ENCODE data around the gene ANKRD34A.

The ANKRD34A gene

DNA sequence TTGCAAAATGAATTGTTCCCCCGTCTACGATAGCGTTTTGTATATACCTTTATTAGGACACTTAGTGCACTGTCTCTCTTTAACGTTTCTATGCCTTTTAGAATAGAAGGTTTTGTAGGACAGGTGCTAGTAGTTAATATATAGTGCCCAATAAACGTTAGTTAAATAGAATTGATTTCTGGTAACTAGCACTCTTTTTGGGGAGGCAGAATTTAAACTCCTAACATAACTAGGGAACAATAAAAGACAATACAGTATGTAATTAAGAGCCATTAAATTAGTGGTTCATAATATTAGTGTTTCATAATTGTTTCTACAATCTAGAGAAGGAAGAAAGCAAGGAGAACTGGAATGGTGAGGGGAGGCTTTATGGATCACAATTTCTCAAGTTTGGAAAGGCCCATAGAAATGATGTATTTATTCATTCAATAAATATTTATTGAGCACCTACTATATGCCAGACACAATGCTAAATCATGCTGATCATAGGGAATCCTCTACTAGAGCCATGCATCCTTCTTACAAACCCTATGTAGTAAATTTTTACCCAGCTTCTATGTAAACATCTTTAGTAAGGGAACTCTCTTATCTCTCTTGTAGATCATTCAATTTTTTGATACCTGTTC is 857 bp upstream of the ANKRD34A start:
- no peak for DNase-seq

DNA sequence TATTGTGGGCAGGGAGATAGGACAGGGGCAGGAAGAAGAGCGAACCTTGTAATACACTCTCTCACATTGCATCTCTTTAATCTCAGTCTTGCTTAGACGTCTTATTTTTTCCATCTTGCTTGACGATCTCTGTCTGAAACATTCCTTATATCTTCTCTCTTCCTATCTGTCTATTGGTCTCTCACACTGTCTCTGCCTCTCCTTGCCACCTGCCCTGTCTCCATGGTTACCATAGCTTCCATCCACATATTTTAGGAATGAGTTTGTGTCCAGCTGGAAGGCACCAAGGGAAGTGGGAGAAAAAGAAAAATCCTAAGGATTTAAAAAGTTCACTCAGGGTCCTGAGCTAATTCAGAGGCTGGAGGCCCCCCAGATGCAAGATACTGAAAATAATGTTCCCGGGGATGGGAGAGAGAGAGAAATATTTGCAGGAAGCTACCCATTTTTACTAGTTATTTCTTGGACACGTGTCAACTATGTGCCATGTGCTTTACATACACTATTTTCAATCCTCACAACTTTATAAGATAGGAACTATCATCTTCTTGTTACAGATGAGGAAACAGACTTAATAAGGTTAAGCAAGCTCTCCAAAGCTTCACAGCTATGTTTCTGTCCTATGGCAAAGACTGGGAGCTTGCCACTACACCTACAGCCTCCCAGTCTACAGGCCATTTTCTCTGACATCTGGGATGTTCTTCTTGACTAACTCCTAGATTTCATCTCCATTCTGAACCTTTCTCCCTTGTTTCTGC is 933 bp downstream of the ANKRD34A start:
- no peak for DNase-seq

DNA sequence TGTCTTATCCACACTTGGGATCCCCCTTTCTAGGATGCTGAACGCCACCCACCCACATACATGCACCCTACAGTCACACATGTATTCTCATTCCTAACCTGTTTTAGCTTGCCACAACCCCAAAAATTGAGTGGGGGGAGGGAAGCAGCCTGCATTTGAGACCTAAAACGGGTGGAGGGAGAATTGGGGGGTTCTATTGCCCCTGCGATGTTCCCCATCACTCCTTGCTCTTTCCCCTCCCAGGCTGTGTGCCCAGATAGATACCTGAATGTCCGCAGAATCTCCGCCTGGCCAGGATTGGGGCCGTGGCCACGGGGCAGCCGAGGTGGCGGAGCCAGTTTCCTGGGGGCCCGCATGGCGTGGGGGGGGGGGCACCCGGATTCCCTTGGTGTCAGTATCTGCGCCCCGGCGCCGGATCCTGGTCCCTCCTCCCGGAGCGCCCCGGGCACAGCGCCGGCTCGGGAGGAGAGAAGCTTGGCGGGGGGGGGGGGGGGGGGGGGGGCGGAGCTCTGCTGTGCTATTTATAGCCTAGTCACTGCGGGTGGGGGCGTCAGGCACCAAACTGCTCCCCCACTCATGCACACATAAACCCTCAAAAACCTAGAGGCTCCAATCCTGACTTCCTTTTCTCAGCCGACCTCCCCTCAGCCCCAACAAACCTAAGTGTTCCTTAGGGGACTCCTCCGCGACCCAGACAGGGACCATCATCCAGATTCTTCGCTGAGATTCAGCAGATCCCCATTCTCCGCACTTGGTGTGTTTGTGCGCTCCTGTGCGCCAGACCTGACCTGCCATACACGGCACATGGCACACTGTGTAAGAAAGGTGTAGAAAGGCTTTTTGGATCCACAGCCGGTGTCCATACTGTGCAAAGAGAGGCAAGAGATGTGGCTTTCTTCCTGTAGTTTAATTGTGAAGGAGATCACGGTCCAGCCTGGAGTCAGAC is 1.9 kb downstream of the ANKRD34A start:
- no peak for DNase-seq

DNA sequence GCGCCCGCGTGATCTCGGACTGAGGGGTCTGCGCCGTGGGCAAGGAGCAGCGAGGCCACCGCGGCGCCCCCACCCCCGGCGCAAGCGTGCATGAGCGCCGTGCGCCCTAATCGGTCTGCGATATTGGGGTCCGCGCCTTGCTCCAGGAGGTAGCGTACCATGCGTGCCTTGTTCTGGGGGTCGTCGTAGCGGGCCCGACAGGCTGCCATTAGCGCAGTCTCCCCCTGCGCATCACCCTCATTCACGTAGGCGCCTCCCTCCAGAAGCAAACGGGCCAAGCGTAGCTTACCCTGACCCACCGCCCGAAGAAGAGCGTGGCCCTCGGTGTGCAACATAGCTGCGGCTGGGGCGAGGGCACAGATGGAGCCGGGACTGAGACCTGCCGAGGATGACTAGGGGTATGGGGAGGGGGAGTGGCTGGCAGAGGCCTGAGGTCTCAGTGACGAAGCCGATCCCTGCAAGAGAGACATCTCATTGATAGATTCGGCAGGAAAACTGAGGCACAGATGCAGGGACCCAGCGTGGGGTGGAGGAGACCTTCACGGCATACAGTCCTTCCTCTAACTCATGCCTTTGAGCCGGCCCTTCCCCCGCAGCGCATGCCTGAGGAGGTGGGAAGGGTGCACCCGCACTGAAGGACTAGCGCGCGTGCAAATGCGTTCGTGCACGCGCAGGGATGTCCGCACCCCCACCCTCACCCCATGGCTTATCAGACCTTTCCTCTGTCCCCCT is 2.8 kb downstream of the ANKRD34A start:
- no peak for DNase-seq

DNA sequence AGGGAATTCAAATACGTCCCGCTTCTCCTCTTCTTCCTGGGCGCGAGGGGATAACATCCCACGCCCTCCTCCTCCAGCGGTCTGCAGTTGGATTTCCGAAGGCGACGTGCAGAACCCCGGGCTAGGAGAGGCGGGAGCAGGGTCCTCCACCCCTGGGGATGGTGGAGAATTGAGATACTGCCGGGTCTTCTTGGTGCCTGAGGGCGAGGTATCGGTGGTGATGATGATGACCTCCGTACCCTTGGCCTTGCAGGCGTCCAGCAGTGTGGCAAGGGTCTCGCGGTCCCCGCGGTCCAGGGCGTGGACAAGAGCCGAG is 3.3 kb downstream of the ANKRD34A start:
- no peak for DNase-seq

DNA sequence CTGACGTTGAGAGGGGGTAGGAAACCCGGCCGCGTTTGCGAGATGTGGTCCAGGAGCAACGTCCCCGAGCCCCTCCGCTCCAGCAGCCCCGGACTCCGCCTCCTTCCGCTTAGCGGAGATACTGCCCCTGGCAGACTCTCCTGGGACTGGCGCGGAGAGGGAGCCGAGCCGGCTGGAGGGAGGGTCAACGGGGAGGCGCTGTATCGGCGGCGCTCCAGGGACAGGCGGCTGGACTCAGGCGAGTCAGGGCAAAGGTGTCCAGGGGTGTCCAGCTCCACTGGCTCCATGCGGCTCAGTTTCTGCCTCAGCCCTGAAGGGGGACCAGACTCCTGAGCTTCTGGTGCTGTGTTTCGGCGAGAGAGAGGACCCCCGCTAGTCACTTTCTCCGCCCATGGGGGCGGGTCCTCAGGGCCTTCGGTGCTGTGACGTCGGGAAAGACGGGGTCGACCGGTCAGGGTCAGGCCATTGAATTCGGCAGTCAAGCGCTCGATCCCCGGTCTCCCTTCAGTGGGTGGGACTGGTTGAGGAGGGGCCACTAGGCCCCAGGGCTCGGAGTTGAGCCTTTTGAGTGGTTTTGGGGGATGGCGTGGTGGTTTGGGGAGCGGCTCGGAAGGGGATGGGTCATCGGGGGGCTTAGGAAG is 3.8 kb downstream of the ANKRD34A start:
- no peak for DNase-seq

DNA sequence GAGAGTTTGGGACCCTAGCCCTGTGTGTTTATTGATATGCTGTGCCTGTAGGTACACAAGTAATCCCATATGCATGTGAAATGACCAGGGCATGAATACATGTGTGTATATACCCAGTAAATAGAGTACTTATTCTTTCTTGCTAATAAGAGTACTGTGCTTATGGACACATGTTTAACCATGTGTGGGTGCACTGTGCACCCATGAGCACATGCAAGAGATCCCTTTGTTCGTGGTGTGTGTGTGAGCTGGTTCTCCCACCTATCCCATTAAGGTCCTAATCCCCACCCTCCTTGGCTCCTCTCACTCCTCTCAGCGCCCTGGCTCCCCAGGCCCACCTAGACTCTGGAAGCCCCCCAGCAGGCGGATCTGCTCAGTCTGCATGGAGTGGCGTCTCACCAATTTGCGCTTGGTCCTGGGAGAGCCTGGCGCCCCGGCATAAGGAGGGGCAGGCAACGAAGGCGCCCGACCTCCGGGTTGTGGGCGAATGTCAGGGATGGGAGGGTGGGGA is 4.4 kb downstream of the ANKRD34A start:
- no peak for DNase-seq

DNA sequence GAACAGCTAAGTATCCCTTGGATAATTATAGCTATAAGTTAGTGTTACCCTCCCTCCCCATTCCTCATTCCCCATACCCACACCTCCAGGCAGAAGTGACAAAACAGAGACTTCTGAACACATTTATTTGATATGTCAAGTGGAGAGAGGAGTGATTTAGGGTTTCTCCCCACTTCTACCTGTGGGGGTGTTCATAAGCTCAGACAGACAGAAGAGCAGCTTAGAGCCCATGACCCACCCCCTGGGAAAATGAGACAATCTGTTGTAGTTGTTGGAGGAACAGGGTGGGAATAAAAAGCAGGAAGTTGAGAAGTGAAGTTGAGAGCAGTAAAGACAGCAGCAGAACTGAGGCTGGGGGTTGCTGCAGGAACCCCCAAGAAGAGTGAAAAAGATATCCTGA is 5.0 kb downstream of the ANKRD34A start:
- DNase-seq, result no peak

DNA sequence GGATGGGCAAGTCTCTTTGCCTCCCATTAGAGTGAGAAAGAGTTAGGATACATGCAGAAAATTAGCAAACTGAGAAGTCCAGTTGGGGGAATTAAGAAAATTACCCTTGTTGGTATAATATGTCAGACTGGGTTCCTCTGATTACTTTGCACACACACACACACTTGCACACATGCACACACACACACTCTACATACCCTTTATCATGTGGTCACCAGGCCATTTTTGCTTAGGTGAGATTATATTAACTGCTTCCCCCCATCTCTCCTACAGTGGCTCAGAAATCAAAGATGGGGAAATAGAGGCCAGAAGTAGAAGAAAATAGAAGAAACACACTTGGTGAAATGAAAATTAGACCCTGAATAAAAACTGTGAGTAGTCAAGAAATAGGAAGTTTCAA is 5.6 kb downstream of the ANKRD34A start:
- no peak for DNase-seq

DNA sequence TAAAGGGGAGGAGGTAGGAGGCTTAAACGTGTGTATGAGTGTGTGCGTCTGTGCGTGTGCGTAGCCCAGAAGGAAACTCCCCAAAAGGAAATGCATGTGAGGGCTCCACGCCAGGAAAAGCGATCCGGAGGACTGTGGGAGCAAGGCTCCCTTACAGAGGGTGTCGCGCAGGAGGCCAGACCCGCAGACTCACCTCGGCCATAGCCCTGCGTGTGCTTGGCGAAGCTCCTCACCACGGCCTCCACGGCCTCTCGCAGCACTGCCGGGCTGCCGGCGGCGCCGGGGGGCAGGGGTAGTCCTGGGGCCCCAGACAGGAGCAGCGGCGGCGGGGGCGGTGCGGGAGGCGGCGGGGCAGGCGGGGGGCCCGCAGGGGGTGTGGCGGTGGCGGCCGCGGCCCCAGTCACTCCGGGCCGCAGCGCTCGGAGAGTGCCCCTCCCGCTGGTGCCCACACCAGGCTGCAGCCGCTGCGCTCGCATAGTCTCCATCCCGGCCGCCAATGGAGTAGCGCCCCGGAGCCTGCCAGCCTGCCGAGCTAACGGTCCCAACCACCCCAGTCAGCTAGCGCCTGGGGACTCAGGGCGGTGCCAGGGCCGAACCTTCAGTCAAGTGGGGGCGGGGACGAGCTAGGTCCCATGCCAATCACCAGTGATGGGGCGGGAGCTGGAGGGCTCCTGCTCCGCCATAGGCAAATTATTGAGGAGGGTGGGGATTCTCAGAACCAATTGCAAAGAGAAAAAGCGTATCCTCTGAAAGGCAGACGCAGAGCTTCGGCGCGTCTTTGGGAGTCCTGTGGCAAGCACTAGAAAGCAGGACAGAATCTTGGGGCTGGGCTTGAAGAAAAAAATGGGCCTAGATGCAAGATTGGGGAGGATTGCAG is 6.7 kb downstream of the ANKRD34A start, which contains the start of gene LIX1L:
TSS of gene LIX1L (minus strand) at position 575 of the 877 bp plus-strand sequence. CDS start at position 485, 90 bp downstream.
- DNase-seq, result peak; percentile 99

DNA sequence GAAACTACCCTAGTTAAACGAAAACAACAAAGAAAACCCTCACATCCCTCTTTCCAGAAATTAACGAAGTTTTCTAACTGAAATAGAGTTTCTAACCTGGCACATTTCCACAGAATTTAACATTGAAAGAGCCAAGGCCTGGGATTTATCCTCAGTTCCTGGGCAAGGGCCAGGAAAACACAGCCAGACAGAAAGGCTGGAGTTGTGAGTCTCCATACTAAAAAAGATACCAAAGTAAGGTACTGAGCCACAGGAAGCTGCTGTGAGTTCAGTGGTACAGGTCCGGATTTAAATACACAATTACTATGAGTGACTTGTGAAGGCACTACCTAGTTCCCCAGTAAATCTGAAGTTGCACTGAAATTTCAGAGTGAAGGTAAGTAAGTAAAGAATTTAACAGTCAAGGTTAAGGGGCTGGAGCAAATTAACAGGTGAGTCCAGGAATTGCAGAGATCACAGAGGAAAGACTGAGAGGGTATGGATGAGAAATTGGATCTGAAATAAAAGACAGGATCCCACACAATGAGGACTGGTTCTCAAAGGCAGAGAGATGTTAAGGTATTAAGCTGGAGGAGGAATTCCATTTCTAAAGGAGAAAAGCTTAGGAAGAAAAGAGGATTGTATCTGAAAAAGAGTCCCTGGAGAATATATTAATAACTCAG is 7.5 kb downstream of the ANKRD34A start:
- no peak for DNase-seq

DNA sequence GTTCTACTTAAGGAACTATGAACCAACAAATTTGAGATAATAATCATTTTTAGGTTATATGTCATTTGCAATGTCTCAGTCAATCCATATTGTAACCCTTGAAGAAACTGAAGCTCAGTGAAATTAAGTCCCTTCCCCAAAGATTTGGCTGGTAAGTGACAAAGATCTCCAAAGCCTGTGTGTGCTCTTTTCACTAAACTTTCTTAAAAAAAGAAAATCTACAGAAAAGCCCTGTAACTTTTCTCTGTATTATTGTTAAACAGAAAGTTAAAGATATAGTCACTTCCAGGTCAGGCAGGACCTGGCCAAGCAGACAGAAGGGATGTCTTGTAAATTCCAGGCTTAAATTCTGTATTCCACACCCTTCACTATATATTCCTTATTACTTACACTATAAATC is 8.0 kb downstream of the ANKRD34A start:
- DNase-seq, result no peak

DNA sequence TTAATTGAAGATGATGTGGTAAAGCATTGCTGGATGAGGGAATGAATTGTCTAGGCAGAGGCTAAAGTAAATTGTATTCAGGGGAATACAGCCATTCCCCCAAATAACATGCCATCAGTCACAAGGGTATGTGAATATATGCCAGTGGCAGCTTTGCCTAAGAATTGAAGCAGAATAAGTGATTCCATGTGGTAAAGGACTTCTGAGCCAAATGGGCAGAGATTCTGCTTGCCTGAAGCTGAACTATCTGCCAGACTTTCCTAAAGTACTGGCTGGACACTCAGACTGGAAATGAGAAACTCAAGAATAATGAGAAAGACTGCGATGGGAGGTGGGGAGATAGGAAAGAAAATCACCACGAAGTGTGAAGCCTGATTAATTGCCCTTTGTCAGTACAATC is 8.9 kb downstream of the ANKRD34A start:
- no peak for DNase-seq

DNA sequence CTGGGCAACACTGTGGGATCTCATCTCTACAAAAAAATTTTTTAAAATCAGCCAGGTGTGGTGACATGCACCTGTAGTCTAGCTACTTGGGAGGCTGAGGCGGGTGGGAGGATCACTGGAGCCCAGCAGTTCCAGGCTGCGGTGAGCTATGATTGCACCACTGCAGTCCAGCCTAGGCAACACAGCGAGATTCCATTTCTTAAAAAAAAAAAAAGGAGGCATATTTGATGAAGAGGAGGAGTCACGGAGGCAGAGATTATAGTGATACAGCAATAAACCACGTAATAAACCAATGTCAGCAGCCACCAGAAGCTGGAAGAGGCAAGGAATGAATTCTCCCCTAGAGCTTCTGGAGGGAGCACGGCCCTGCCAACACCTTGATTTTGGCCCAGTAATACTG is 10.5 kb downstream of the ANKRD34A start:
- DNase-seq, result no peak

DNA sequence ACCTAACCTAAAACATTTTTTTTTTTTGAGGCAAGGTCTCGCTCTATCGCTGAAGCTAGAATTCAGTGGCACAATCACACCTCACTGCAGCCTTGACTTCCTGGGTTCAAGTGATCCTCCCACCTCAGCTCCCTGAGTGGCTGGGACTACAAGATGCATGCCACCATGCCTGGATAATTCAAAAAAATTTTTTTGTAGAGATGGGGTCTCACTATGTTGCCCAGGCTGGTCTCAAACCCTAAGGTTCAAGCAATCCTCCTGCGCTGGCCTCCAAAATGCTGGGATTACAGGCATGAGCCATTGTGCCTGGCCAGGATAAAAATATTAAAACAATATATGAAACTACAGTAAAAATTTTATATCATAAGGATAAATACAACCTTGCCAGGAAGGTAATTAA is 11.5 kb downstream of the ANKRD34A start:
- DNase-seq, result no peak

DNA sequence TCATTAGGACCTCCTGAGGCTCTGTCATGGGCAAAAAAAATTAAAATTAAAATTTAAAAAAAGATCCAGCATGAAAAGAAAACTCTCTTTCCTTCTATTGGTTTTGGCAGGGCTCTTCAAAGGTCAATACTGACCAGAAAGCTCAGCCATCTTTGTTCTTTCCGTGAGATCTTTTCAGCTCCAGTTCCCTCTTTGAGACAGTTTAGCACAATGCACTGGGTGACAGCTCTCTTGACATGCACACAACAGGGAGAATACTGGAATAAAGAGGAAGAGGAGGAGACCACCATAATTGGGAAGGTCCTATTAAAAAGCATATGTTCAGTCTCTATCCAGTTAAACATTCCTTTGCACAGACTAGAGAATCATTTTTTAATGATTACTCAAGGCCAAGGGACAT is 12.8 kb downstream of the ANKRD34A start:
- DNase-seq, result no peak

DNA sequence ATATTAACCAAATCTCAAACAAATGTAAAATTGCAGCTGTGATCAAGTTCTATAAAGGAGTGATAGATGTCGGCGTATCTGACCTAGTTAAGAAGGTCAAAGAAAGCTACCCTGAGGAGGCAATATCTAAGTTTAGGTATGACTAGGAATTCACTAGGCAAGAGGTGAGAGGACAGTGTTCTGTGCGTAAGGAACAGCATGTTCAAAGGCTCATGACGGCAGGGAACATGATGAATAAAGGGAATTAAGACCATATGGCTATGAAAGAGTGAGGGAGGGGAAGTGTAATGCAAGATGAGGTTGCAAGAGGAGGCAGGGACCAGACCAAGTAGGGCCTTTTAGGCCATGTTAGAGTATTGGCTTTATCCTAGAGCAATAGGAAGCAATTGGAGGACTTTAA is 15.2 kb downstream of the ANKRD34A start:
- no peak for DNase-seq

DNA sequence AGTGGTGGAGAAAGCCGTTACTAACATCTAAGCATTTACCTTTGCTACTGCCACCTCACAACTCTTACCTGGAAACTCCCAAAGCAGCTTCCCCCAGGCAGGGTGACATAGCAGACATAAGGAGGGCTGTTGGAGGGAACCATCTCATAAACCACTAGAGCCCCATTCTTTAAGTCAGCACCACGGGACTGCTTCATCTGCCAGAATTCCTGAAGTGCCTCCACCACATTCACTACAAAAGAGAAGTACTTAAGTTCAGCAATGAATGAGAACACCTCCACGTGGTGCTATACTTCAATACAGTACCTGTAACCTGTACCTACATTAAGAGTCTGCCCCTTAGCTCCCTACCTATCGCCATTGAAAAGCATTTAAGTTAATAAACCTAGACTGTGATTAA is 16.8 kb downstream of the ANKRD34A start:
- no peak for DNase-seq

DNA sequence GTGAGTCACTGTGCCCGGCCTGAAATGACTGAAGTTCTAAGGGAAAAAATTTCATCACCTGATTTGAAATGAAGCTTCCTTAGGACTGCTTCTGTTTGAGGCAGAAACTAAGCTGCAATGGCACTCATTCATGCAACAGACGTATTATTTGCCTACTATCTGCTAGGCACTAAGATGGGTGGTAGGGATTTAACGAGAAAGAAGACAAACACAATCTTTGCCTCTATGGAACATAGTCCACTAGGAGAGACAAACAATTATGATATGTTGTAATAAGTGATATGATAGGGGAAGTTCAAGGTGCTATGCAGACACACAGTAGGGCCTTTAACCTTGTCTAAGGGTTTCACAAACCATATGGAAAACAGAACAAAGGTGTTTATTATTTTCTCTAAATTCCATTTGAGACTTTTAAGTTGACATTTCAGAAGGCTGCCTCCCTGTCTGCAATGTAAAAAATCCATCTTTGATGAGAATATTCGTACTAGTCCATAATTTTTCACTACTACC is 17.8 kb downstream of the ANKRD34A start:
- DNase-seq, result no peak

DNA sequence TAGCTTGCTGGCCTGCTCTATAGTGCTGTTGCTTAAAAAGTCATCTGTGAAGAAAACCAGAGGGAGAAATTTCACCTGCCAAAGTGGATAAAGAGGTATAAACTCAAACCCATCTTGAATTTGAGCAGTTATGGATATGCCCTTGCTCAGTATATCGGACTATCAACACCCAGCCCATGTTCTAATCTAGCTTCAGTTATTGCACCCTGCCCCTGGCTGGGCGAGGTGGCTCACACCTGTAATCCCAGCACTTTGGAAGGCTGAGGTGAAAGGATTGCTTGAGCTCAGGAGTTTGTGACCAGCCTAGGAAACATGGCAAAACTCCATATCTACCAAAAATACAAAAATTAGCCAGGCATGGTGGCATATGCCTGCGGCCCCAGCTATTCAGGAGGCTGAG is 19.8 kb downstream of the ANKRD34A start:
- no peak for DNase-seq

DNA sequence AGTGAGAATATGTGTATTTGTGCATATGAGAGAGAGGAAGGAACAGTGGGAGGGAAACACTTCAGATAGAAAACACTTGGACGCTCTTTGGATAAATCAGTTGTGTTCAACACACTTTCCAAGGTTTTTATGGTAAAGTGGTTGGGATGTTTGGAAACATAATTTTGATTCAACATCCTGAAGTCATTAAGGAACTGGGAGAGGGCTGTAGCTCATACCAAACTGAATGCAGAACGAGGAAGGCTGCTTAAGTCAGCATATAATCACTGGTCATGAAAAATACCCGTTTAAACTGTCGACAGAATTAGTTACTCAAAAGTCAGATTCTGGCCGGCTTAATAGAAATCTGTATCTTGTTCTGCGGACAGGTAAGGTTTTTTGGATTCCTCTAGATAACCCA is 21.5 kb downstream of the ANKRD34A start:
- no peak for DNase-seq
